Activated T-helper 1 cell treated with anti-CD3 and anti-CD28 coated beads, Interleukin-2, amount 50 U/mL, for 16 hours (primary cell): Measurements from ENCODE around the gene RGS17.
"Not testable (repeated sequence)": the region's sequence is repeated elsewhere in the genome, so short reads cannot be mapped to it uniquely, and the experiment has no call there.

Source experiments
- DNase-seq, 2 donors: peaks; one replicate each; pipeline ENCODE4 v3.0.0-alpha.2; 2020; ENCODE audit warnings: low read depth in 1 of 2, low spot score in 1 of 2

The RGS17 gene

GRCh38 chr6:153038378-153039057 is 92.6 kb downstream of the RGS17 start:
- no peak for DNase-seq

DNA sequence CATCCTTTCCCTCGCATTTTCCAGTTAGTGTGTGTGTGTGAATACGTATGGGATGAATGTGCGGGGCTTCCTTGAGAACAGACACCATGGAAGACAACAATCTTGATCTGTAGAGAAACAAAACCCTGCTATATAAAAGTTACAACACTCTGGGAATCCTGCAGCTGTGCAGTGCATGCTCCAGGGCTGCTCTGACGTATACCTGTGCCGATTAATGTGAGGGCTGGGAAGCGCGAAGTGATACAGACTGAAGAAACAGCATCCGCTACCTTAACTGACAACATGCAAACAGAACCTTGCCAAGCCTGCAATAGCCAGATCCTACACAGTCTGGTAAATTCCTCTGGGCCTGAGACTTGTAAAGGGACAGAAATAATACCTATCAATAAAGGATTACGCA is 96.9 kb downstream of the RGS17 start:
- no peak for DNase-seq

GRCh38 chr6:153032255-153032882 is 98.7 kb downstream of the RGS17 start:
- no peak for DNase-seq

DNA sequence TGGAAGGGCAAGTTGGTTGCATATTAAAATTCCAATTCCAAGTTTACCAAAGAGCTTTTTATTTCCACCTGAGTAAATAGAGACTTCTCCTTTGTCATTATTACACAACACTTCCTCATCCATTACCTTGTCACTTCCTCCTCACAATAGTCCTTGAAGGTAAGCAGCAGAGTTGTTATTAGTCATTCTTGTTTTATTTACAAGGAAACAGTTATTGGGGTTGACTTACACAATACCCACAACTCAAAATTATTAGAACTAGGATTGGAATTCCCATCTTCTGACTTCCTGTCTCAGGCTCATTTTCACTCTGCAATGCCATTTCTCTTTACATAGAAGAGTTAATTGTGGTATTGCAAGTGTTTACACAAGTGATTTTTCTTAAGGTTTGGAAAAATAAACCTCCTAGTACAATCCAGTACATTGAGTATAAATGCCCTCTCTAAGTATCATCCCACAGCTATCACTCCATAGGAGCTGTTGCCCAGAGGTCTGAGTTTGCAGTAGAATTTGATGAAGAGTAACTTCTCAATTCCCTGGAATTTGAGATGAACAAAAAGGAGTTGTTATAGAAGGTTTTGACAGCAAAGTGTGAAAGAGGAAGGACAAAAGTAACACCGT is 99.6 kb downstream of the RGS17 start:
- DNase-seq, result no peak

GRCh38 chr6:153028963-153029362 is 102.1 kb downstream of the RGS17 start:
- DNase-seq, result no peak

DNA sequence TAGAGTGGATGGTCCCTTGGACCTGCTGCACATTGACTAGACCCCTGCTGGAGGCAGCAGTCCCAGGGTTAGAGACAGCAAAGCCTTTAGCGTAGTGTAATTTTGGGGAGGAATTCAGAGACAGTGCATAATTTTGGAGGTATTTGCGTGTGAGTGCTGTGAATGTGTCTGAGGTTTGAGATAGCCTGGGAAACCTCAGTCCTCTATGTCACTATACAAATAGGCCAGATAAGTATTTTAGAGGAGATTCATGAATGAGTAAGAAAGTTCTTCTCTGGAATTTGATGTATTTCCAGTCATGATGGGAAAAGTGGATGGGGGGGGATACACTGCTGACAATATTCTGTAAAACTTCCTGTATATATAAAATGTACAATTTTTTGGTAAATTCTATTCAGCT is 102.8 kb downstream of the RGS17 start:
- no peak for DNase-seq

GRCh38 chr6:153027480-153027879 is 103.6 kb downstream of the RGS17 start:
- DNase-seq, result no peak

DNA sequence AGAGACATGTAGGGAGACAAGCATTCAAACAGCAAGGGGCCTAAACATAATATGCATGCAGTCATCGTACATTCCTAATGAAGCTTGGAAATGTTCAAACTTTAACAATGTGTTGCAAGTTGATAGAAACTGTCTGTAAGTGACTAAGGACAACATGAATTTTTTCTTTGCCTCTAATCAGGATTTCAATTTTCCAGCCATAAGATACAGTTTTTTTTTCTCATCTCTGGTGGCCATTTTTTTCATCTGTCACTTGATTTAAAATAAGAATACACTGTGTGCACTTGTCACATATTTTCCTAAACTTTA is 106.4 kb downstream of the RGS17 start:
- no peak for DNase-seq

- DNase-seq, result no peak
Observed at GRCh38 chr6:153023977-153024708, 106.9 kb downstream of the RGS17 start.

DNA sequence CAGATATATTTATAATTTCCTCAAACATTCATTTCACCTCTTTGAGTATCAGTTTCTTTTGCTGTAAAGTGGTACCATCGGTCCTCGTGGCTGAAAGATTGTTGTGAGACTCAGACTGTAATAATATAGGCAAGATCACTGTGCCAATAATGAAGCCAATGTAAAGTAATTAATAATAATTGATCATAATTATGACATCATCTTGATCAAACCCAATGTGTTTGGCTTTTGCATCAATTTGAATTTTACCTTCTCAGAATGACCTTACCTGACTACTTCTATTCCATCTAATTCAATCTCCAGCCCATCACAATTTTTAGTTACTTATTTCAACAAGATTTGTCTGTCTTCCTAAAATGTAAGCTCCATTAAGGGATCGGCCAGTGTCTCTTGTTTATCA is 112.7 kb downstream of the RGS17 start:
- no peak for DNase-seq

- DNase-seq, result no peak
Observed at GRCh38 chr6:153016846-153017245, 114.2 kb downstream of the RGS17 start.

DNA sequence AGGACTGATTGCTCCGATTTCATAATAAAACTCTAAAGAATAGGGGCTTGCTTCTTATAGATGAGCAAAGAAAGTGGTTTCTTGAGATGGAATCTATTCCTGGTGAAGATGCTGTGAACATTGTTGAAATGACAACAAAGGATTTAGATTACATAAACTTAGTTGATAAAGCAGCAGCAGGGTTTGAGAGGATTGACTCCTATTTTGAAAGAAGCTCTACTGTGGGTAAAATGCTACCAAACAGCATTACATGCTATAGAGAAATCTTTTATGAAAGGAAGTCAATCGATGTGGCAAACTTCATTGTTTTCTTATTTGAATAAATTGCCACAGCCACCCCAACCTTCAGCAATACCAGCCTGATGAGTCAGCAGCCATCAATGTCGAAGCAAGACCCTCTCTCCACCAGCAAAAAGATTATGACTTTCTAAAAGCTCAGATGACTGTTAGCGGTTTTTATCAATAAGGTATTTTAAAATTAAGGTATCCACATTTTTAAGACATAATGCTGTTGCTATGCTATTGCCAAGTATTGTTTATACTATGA is 115.9 kb downstream of the RGS17 start:
- DNase-seq, result no peak

DNA sequence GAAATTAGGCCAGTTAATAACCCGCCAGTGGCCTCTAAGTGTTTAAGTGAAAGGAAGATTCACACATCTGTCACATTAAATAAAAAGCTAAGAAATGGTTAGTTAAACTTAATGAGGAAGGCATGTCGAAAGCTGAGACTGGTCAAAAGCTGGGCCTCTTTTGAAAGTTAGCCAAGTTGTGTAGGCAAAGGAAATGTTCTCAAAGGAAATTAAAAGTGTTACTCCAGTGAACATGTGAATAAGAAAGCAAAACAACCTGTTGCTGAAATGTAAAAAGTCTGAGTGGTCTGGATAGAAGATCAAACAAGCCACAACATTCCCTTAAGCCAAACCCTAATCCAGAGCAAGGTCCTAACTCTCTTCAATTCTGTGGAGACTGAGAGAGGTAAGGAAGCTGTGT is 117.6 kb downstream of the RGS17 start:
- no peak for DNase-seq

GRCh38 chr6:153012856-153013255 is 118.2 kb downstream of the RGS17 start:
- no peak for DNase-seq

GRCh38 chr6:153003366-153003690 is 127.8 kb downstream of the RGS17 start:
- DNase-seq, result no peak

- DNase-seq, result peak; percentile 54 to 74
Observed at GRCh38 chr6:153002613-153003365, 128.3 kb downstream of the RGS17 start, which contains the start of gene MTRF1L. Gene MTRF1L, minus strand, starts transcription at chr6:153002709. Its CDS starts 24 bp downstream, at chr6:153002685.

- DNase-seq, result no peak
Observed at GRCh38 chr6:153001767-153002612, 129.1 kb downstream of the RGS17 start.

- not testable (repeated sequence) for DNase-seq
Observed at GRCh38 chr6:153000790-153001189, 130.3 kb downstream of the RGS17 start.

DNA sequence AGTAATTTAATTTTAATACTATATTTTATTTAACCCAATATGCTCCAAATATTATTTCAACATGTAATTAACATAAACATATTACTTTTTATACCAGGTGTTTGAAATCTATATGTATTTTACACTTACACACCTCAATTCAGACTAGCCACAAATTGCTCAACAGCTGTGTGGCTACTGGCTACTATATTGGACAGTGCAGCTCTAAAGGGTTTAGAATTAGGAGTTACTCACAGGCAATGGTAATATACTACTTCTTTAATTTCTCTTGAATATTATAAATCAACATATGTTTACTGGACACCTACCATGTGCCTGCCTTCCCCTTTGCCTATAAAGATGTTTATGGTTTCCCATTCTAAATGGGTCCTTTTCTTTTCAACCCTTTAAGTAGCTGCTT is 130.8 kb downstream of the RGS17 start:
- no peak for DNase-seq

DNA sequence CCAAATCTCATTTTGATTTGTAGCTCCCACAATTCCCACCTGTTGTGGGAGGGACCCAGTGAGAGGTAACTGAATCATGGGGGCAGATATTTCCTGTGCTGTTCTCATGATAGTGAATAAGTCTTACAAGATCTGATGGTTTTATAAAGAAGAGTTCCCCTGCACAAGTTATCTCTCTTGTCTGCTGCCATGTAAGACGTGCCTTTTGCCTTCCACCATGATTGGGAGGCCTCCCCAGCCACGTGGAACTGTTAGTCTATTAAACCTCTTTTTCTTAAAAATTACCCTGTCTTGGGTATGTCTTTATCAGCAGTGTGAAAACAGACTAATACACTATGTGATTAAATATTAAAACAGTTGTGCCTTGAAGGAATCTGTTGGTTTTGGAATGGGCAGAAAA is 131.5 kb downstream of the RGS17 start:
- not testable (repeated sequence) for DNase-seq
